Calu3 (cell line): ENCODE measurements around the gene CRYBB2. TPM values are rescaled to one million over a fixed set of nuclear protein-coding genes. Genes with fewer than 3 reads are reported as not detected.

ENCODE experiments used
- BruUV-seq: library from RNA; stranded (reverse); fragments of 400-500 nt; replicated peaks from 2 replicates; lab custom pipeline; 2021; lab: Mats Ljungman, UMichigan
- CTCF ChIA-PET: fragments of 300-600 bp; sonication (Branson Sonifier 250); formaldehyde crosslinking; loops from one replicate; lab custom pipeline; 2022; ENCODE audit warnings: antibody characterized with exemption; lab: Charles Lee
- DNase-seq: peaks from one replicate; pipeline ENCODE4 v3.0.0; 2022
- H3K27ac Mint-ChIP-seq: one replicate; pipeline ENCODE4 v1.8.0; 2022; ENCODE audit warnings: mixed read lengths; ENCODE audit not compliant: unreplicated experiment
- H3K27me3 Mint-ChIP-seq: one replicate; pipeline ENCODE4 v1.8.0; 2022; ENCODE audit warnings: mixed read lengths; ENCODE audit not compliant: unreplicated experiment
- H3K36me3 Mint-ChIP-seq: one replicate; pipeline ENCODE4 v1.8.0; 2022; ENCODE audit warnings: mild to moderate bottlenecking, moderate library complexity, mixed read lengths; ENCODE audit not compliant: insufficient read depth, unreplicated experiment
- H3K4me1 Mint-ChIP-seq: one replicate; pipeline ENCODE4 v1.8.0; 2022; ENCODE audit warnings: mild to moderate bottlenecking, low read depth, mixed read lengths; ENCODE audit not compliant: unreplicated experiment
- H3K4me3 Mint-ChIP-seq: one replicate; pipeline ENCODE4 v1.8.0; 2022; ENCODE audit warnings: mild to moderate bottlenecking, low read depth, moderate library complexity, mixed read lengths; ENCODE audit not compliant: unreplicated experiment
- H3K9me3 Mint-ChIP-seq: one replicate; pipeline ENCODE4 v1.8.0; 2022; ENCODE audit warnings: low read depth, mixed read lengths; ENCODE audit not compliant: unreplicated experiment
- CTCF ChIP-seq: fragments of 200-600 bp; IDR thresholded peaks from one replicate; pipeline ENCODE4 v1.8.0; 2022; ENCODE audit warnings: antibody characterized with exemption; ENCODE audit not compliant: unreplicated experiment
- intact Hi-C: fragments of 100-400 bp; cut with micrococcal nuclease; formaldehyde crosslinking; loops from one replicate; pipeline ENCODE4 v1.10.0; 2022; ENCODE audit not compliant: unreplicated experiment
- total RNA-seq: library from RNA; stranded (reverse); gene quantifications from 2 replicates; pipeline ENCODE4 v1.2.3, GENCODE V29; 2022

CRYBB2 gene
- total RNA-seq, 1 experiment from 2014 or later, result 0.42 TPM

GRCh38 chr22:25186140-25186539 is 33.3 kb upstream of the CRYBB2 start:
- CTCF ChIA-PET, result interaction anchor here (0.8 kb wide), 1 partner anchor 16 kb away, joined by 3 read pairs; no protein-coding TSS in a partner anchor
- no peaks in the 10 kb centered on the region for H3K4me1 Mint-ChIP-seq
- no peaks in the 10 kb centered on the region for H3K27me3 Mint-ChIP-seq
- H3K36me3 Mint-ChIP-seq, result peaks cover 42% of the 10 kb centered on the region
- intact Hi-C loops, result no loop called here
- H3K4me3 Mint-ChIP-seq, result no peak overlapping the region
- no peak overlapping the region for H3K27ac Mint-ChIP-seq
- TF ChIP-seq CTCF, result no peak
- no peaks in the 10 kb centered on the region for H3K9me3 Mint-ChIP-seq
- BruUV-seq, result no TSS peak
- no peak for DNase-seq

DNA sequence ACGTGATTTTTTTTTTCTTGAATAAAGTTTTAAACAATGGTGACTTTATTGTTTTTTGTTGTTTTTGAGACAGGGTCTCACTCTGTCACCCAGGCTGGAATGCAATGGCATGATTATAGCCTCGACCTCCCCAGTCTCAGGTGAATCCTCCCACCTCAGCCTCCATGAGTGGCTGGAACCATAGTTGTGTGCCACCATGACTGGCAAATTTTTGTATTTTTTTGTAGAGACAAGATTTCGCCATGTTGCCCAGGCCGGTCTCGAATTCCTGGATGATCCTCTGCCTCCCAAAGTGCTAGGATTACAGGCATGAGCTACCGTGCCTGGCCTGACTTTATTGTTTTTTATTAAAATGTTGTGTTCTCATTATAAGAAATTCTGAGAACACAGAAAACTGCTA is 32.0 kb upstream of the CRYBB2 start:
- no peaks in the 10 kb centered on the region for H3K9me3 Mint-ChIP-seq
- no TSS peak for BruUV-seq
- CTCF ChIA-PET, result no interaction called here
- no peak overlapping the region for H3K27ac Mint-ChIP-seq
- no peaks in the 10 kb centered on the region for H3K4me1 Mint-ChIP-seq
- TF ChIP-seq CTCF, result no peak
- no peaks in the 10 kb centered on the region for H3K27me3 Mint-ChIP-seq
- H3K36me3 Mint-ChIP-seq, result peaks cover 38% of the 10 kb centered on the region
- DNase-seq, result no peak
- intact Hi-C loops, result no loop called here
- H3K4me3 Mint-ChIP-seq, result no peak overlapping the region

DNA sequence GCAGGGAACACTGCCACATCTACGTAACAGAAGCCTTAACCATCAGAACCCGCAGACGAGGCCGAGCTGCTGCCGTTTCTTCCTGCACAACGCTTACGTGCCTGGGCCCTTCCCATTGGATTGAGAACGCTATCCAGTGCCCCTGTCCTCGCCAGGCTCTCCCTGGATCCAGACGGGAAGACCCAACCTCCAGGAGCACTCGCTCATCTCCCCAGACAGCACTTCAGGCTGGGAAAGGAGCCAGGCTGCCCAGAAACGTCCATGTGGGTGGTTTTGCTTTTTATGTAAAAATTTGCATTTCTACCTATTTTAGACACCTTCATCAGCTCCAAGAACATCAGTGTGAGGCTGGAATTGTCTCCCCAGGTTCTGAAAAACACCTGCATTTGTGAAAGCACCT is 27.0 kb upstream of the CRYBB2 start:
- Mint-ChIP-seq H3K4me1 (no peaks in the 10 kb centered on the region), H3K36me3 (peaks cover 40% of the 10 kb centered on the region), H3K27me3 (no peaks in the 10 kb centered on the region), H3K27ac (no peak overlapping the region), H3K4me3 (no peak overlapping the region), H3K9me3 (no peaks in the 10 kb centered on the region)
- CTCF ChIA-PET, result no interaction called here
- intact Hi-C loops, result no loop called here
- BruUV-seq, result no TSS peak
- TF ChIP-seq CTCF, result no peak
- no peak for DNase-seq

- CTCF ChIA-PET, result no interaction called here
- Mint-ChIP-seq H3K27me3 (no peaks in the 10 kb centered on the region), H3K36me3 (peaks cover 32% of the 10 kb centered on the region), H3K4me1 (no peaks in the 10 kb centered on the region), H3K9me3 (no peaks in the 10 kb centered on the region), H3K27ac (no peak overlapping the region), H3K4me3 (no peak overlapping the region)
- DNase-seq, result no peak
- TF ChIP-seq CTCF, result no peak
- TSS peak; percentile 6 for BruUV-seq
- intact Hi-C loops, result no loop called here
These were observed 26.3 kb upstream of the CRYBB2 start for GRCh38 chr22:25193130-25193529.
